Activated CD8-positive, alpha-beta memory T cell treated with anti-CD3 and anti-CD28 coated beads for 1 hour (primary cell): ENCODE results near the gene TMEM250.
"Not testable (repeated sequence)": the region's sequence is repeated elsewhere in the genome, so short reads cannot be mapped to it uniquely, and the experiment has no call there.

Experiments used
- DNase-seq, 2 donors: peaks; one replicate each; pipeline ENCODE4 v3.0.0-alpha.2; 2020; ENCODE audit warnings: low read depth in 1 of 2; ENCODE audit errors: extremely low read depth in 1 of 2

TMEM250 gene

GRCh38 chr9:136118320-136119060 lies at the start of gene TMEM250:
TMEM250 (minus strand) TSS chr9:136118875; CDS start chr9:136116900, 1,975 bp downstream.
- DNase-seq, result peak; percentile 86 to 93

- DNase-seq, result no peak
Observed at GRCh38 chr9:136163248-136163850, 44.7 kb upstream of the TMEM250 start.

- no peak for DNase-seq
Observed at GRCh38 chr9:136160995-136161610, 42.4 kb upstream of the TMEM250 start.

- DNase-seq, result no peak
Observed at GRCh38 chr9:136160381-136160841, 41.7 kb upstream of the TMEM250 start.

- DNase-seq, result no peak
Observed at GRCh38 chr9:136159851-136160250, 41.2 kb upstream of the TMEM250 start.

GRCh38 chr9:136157477-136158265 lies 39.0 kb upstream of the TMEM250 start:
- DNase-seq, result no peak

GRCh38 chr9:136156209-136157120 lies 37.8 kb upstream of the TMEM250 start:
- no peak for DNase-seq

GRCh38 chr9:136155576-136155975 lies 36.9 kb upstream of the TMEM250 start:
- DNase-seq, result no peak

- no peak for DNase-seq
Observed at GRCh38 chr9:136154943-136155342, 36.3 kb upstream of the TMEM250 start.

GRCh38 chr9:136153381-136154065 lies 34.8 kb upstream of the TMEM250 start:
- DNase-seq, result no peak

GRCh38 chr9:136152931-136153330 lies 34.3 kb upstream of the TMEM250 start:
- no peak for DNase-seq

- no peak for DNase-seq
Observed at GRCh38 chr9:136152543-136152866, 33.8 kb upstream of the TMEM250 start.

- no peak for DNase-seq
Observed at GRCh38 chr9:136151848-136152542, 33.3 kb upstream of the TMEM250 start.

GRCh38 chr9:136151214-136151804 lies 32.6 kb upstream of the TMEM250 start:
- no peak for DNase-seq

GRCh38 chr9:136150664-136151213 lies 32.1 kb upstream of the TMEM250 start:
- not testable (repeated sequence) for DNase-seq

GRCh38 chr9:136149853-136150252 lies 31.2 kb upstream of the TMEM250 start:
- no peak for DNase-seq

- DNase-seq, result no peak
Observed at GRCh38 chr9:136149337-136149736, 30.7 kb upstream of the TMEM250 start.

- no peak for DNase-seq
Observed at GRCh38 chr9:136148766-136149165, 30.1 kb upstream of the TMEM250 start.
